GM12865 (cell line): Measurements from ENCODE around the gene BCLAF1.

ENCODE experiments used
- DNase-seq: peaks from one replicate; pipeline ENCODE4 v3.0.0; 2010; ENCODE audit warnings: low read depth
- H3K4me3 ChIP-seq: 2 replicates; pipeline ENCODE4 v1.5.1; 2011; ENCODE audit warnings: mild to moderate bottlenecking, low read depth, low read length, control low read depth
- CTCF ChIP-seq: IDR thresholded peaks from 2 replicates; pipeline ENCODE4 v1.5.1; 2011; ENCODE audit warnings: low read length, control low read depth, low read depth, inconsistent platforms; ENCODE audit not compliant: insufficient read depth; ENCODE audit errors: missing control alignments

The BCLAF1 gene

GRCh38 chr6:136323431-136324112, 33.9 kb upstream of the BCLAF1 start:
- H3K4me3 ChIP-seq = no peak overlapping the region
- TF ChIP-seq CTCF = no peak
- no peak for DNase-seq

DNA sequence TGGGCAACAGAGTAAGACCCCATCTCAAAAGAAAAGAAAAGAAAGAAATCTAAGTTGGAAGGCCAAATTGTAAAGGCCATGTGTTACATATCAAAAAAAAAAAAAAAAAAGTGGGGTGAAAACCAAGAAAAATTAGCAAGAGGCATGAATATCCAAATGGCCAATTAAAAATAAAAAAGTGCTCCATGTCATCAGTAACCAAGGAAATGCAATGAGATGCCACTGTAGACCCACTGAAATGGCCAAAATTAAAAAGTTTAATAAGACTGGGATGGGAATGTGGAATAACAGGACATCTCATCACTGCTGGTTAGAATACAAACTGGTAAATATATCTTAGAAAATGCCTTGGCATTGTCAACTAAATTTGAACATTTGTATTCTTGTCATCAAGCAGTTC, 30.1 kb upstream of the BCLAF1 start:
- DNase-seq = no peak
- no peak overlapping the region for H3K4me3 ChIP-seq
- TF ChIP-seq CTCF = no peak

GRCh38 chr6:136318676-136319075, 29.0 kb upstream of the BCLAF1 start:
- DNase-seq = no peak
- H3K4me3 ChIP-seq = no peak overlapping the region
- no peak for TF ChIP-seq CTCF

DNA sequence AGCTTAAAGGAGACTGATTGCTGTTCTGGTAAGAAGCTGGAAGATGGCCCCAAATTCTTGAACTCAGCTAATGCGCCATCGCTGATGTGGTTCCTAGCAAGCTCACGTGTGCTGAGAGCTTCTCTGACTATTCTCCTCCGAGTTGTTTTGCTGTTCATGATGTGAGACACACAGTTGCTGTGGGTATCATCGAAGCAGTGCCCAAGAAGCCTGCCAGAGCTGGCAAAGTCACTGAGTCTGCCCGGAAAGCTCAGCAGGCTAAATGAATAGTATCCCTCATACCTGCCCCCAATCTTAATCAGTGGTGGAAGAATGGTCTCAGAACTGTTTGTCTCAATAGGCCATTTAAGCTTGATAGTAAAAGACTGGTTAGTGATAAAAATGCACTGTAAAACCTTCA, 28.3 kb upstream of the BCLAF1 start:
- TF ChIP-seq CTCF = no peak
- no peak overlapping the region for H3K4me3 ChIP-seq
- DNase-seq = no peak

DNA sequence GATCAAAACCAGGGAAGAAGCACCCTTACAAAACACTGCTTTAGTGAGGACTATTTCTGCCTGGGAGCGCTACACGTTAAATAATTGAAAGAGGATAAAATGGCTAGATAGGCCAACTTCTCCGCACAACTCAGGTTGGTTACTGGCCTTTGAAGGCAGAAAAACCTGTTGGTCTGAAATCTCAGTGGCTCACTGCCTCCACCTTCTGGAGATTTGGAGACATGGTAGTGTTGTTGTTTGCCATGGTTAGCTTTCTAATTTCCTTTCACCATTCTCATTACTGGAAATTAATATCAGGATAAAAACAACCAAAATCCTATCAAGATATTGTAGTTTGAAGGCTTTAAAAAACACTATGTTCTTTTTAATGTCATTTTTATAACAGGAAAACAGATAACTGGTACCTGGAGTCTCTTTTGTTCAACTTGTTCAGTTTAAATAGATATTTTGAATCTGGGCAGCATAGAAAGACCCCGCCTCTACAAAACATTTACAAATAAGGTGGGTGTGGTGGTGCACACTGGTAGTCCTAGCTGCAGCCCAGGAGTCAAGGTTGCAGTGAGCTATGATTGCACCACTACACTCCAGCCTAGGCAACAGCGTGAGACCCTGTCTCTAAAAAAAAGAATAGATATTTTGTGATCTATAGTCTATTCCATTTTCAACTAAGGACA, 27.5 kb upstream of the BCLAF1 start:
- H3K4me3 ChIP-seq = no peak overlapping the region
- TF ChIP-seq CTCF = peak; percentile 82
- DNase-seq = peak; percentile 72

DNA sequence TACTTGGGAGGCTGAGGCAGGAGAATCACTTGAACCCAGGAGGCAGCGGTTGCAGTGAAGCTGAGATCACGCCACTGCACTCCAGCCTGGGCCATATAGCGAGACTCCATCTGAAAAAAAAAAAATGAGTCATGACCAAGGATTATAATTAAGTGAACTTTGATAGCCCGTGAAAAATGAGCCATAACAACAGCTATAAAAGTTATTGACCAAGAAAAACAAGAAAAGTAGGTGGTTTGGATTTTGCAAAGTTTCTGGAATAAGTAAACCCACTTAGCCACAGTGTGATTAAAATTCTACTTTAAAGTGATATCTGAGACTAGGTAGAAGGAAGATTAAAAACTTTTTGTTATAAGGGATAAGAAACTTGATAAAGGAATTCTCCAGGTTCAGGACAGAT, 25.9 kb upstream of the BCLAF1 start:
- TF ChIP-seq CTCF = no peak
- DNase-seq = no peak
- H3K4me3 ChIP-seq = no peak overlapping the region

DNA sequence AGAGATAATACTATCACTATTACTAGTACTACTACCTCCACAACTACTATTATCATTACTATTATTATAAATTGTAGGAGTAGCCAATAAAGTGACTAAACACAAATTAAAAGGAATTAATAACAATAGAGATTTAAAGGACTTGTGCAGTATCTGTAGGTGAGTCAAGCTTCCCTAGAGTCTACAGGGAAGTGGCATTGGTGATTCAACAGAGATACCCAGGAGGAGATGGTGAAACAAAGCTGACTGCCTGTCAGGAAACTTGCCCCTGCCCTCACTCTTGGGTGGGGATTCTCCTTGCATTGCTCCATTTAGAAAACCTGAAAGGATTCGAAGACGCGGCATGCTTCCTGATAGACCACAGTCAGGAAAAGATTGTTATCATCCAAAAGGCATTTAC, 23.3 kb upstream of the BCLAF1 start:
- DNase-seq = no peak
- no peak overlapping the region for H3K4me3 ChIP-seq
- no peak for TF ChIP-seq CTCF
